ENCODE measurements around the gene RPA3.

Gene RPA3

DNA sequence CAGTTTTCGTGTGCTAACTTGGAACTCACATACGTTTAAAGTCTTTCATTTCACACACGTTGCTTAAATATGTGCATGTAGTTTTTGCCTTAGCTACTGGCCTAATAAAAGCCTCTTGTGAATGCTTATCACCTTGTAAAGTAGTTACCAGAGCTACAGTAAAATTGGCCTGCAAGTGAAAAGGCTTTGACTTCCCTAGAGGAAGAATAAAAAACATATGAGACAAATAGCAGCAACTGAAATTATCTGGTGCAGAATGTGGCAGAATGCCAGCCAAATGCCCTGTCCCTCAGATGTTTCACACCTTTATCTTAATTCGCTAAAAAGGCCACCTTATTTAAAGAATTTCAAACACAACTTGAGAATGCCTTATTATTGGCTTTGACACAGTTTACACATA is 28.1 kb upstream of the RPA3 start:
- no peaks in the 10 kb centered on the region for H3K27me3 ChIP-seq (replicated peaks)
- in situ Hi-C loops (cut with HindIII; ENCODE audit: low pct_ligation_motif_present, low sequenced_read_pairs): no loop called here
- no peak overlapping the region for H3K4me3 ChIP-seq (ENCODE audit: low read depth, low read length)
- TF ChIP-seq, protein P1, sequence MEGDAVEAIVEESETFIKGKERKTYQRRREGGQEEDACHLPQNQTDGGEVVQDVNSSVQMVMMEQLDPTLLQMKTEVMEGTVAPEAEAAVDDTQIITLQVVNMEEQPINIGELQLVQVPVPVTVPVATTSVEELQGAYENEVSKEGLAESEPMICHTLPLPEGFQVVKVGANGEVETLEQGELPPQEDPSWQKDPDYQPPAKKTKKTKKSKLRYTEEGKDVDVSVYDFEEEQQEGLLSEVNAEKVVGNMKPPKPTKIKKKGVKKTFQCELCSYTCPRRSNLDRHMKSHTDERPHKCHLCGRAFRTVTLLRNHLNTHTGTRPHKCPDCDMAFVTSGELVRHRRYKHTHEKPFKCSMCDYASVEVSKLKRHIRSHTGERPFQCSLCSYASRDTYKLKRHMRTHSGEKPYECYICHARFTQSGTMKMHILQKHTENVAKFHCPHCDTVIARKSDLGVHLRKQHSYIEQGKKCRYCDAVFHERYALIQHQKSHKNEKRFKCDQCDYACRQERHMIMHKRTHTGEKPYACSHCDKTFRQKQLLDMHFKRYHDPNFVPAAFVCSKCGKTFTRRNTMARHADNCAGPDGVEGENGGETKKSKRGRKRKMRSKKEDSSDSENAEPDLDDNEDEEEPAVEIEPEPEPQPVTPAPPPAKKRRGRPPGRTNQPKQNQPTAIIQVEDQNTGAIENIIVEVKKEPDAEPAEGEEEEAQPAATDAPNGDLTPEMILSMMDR (IDR thresholded peaks at IDR 0.05; ENCODE audit: low read depth, low read length, missing control alignments): no peak
- no peak overlapping the region for H3K27ac ChIP-seq
- no peak for DNase-seq
- no peaks in the 10 kb centered on the region for H3K36me3 ChIP-seq (replicated peaks)

DNA sequence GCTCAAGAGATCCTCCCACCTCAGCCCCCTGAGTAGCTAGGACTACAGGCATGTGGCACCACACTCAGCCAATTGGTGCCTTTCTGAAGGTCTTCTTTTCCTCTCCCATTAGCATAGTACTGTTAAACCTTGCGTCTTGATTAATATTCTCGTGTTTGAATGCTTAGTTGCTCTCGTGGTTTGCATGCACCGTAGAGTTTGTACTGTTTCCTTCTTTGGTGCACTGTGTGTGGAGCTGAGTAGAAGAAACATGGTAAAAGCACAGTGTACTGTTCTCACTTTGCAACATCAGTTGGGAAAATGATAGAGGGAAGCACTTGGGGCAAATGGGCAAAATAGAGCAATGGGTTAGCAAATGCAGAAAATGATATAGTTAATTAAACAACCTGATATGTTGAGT is 27.6 kb upstream of the RPA3 start:
- in situ Hi-C loops (cut with HindIII; ENCODE audit: low pct_ligation_motif_present, low sequenced_read_pairs): no loop called here
- DNase-seq: no peak
- TF ChIP-seq, protein P1 (IDR thresholded peaks at IDR 0.05; ENCODE audit: low read depth, low read length, missing control alignments): no peak

DNA sequence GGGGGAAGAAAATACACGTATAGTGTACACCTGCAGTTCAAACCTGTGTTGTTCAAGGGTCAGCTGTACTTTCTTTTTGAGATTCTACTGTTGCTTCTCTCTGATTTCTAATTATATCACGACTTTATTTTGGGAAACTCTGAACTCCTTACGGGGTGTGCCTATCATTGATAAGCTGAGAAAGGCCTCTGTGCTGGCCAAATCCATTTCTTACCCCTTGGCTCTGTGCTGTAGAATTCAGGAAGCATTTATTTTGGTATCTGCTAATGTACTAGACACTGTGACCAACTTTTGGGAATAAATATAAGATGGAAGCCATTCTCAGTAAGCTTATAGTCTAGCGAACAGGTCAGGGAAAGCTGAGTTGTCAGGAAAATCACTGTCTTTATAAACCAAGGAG is 26.9 kb upstream of the RPA3 start:
- DNase-seq: no peak
- in situ Hi-C loops (cut with HindIII; ENCODE audit: low pct_ligation_motif_present, low sequenced_read_pairs): no loop called here
- no peaks in the 10 kb centered on the region for H3K36me3 ChIP-seq (replicated peaks)
- no peak overlapping the region for H3K4me3 ChIP-seq (ENCODE audit: low read depth, low read length)
- H3K27me3 ChIP-seq (replicated peaks): no peaks in the 10 kb centered on the region
- TF ChIP-seq, protein P1 (IDR thresholded peaks at IDR 0.05; ENCODE audit: low read depth, low read length, missing control alignments): no peak
- H3K27ac ChIP-seq: no peak overlapping the region

More for the DNA sequence above, 27.6 kb upstream of the RPA3 start:
- no peak overlapping the region for H3K4me3 ChIP-seq (ENCODE audit: low read depth, low read length)
- H3K27me3 ChIP-seq (replicated peaks): no peaks in the 10 kb centered on the region
- H3K36me3 ChIP-seq (replicated peaks): no peaks in the 10 kb centered on the region
- no peak overlapping the region for H3K27ac ChIP-seq

DNA sequence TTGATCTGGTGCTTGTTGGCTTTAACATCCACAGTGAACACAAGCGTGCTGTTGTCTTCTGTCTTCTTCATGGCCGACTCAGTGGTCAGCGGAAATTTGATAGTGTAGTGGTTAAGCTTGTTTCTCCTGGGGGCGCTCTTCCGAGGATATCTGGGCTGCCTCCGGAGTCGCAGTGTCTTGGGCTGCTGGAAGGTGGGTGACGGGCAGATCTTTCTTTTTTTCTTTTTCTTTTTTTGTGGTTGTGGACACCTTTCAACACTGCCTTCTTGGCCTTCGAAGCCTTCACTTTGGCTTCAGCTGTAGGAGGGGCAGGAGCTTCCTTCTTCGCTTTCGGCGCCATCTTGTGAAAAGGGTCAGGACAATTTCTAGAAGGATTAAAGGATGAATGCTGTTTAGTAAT is 23.8 kb upstream of the RPA3 start:
- no peak overlapping the region for H3K4me3 ChIP-seq (ENCODE audit: low read depth, low read length)
- DNase-seq: no peak
- in situ Hi-C loops (cut with HindIII; ENCODE audit: low pct_ligation_motif_present, low sequenced_read_pairs): no loop called here
- H3K27me3 ChIP-seq (replicated peaks): no peaks in the 10 kb centered on the region
- no peak overlapping the region for H3K27ac ChIP-seq
- no peaks in the 10 kb centered on the region for H3K36me3 ChIP-seq (replicated peaks)
- TF ChIP-seq, protein P1 (IDR thresholded peaks at IDR 0.05; ENCODE audit: low read depth, low read length, missing control alignments): no peak

DNA sequence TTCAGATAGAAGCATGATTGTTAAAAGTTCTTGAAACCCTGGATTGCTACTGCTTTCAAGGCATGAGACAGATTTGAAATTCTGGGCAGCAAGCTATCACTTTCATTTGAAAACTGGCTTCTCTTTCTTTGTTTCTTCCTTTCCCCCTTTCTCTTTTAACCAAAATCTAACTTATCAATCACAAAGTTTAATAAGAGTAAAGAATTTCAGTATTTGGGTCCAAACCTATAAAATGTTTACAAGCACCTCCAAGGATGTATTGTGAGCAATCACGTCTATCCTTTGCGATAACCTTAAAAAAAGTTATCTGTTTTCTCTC is 21.6 kb upstream of the RPA3 start:
- TF ChIP-seq, protein P1 (IDR thresholded peaks at IDR 0.05; ENCODE audit: low read depth, low read length, missing control alignments): no peak
- Histone ChIP-seq H3K36me3 (replicated peaks) (no peaks in the 10 kb centered on the region), H3K4me3 (ENCODE audit: low read depth, low read length) (no peak overlapping the region), H3K27me3 (replicated peaks) (no peaks in the 10 kb centered on the region), H3K27ac (no peak overlapping the region)
- no peak for DNase-seq
- in situ Hi-C loops (cut with HindIII; ENCODE audit: low pct_ligation_motif_present, low sequenced_read_pairs): no loop called here

DNA sequence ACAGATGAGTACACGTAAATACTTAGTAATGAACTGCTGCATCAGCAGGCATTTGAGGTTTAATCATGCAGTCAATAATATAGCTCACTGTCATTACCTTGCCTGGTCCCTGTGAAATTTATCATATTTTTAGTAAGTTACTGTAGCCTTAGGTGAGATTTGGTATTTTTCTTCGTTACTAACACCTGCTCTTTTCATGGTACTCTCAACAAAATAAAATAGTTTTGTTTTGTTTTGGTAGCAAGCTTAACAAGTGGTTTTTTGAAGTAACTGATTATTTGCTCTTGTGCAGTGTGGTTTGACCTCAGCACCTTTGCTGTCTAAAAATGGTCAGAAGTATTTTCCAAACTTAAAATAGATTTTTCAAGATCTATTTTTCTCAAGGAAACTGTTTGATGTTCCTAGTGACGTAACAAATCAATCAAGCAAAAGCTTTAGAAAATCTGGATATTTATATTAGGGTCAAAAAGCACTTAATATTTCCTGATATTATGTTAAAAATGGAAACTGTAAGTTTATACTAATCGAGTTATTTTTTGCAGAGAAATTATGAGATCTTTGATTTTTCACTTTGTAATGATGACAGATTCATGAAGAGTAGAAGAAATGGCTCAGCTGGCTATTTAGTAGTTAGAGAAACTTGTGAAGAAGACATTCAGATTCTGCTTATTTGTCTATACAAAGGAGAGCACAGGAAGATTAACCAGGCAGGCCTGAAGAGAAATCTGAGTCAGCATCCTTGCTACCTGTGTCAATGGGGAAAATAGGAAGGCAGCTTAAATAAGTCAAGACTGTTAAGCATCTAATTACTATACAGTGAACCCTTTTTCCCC is 21.0 kb upstream of the RPA3 start:
- no peak overlapping the region for H3K27ac ChIP-seq
- no peak for DNase-seq
- H3K27me3 ChIP-seq (replicated peaks): no peaks in the 10 kb centered on the region
- no peaks in the 10 kb centered on the region for H3K36me3 ChIP-seq (replicated peaks)
- in situ Hi-C loops (cut with HindIII; ENCODE audit: low pct_ligation_motif_present, low sequenced_read_pairs): no loop called here
- no peak overlapping the region for H3K4me3 ChIP-seq (ENCODE audit: low read depth, low read length)
- TF ChIP-seq, protein P1 (IDR thresholded peaks at IDR 0.05; ENCODE audit: low read depth, low read length, missing control alignments): no peak
